GM12873 (cell line): ENCODE data around the gene LRMDA.

Experiments used
- TF ChIP-seq, protein P1 (sequence below): IDR thresholded peaks from 2 replicates; pipeline ENCODE4 v1.5.1; 2012; ENCODE audit warnings: low read depth, mild to moderate bottlenecking, moderate library complexity, low read length, control low read depth; ENCODE audit not compliant: insufficient read depth; ENCODE audit errors: missing control alignments

LRMDA gene

DNA sequence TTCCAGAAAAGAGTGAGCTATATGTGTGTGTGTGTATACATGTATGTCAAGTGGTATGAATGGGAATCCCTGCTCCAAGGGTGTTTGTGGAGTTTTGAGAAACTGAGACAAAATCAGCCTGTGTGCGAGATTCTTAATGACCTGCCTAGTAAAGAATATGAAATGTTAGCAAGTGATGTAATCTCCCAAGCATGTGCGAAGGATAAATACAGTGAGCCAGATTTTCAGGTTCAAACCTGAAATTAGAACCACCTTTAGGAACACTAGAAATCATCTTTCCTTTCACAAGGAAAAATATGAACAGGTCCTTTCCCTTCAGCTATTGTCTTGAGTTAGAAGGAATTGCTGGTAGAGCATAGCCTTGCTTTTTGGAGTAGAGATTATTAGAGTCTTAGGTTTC lies 457.6 kb downstream of the LRMDA start:
- TF ChIP-seq, protein P1, sequence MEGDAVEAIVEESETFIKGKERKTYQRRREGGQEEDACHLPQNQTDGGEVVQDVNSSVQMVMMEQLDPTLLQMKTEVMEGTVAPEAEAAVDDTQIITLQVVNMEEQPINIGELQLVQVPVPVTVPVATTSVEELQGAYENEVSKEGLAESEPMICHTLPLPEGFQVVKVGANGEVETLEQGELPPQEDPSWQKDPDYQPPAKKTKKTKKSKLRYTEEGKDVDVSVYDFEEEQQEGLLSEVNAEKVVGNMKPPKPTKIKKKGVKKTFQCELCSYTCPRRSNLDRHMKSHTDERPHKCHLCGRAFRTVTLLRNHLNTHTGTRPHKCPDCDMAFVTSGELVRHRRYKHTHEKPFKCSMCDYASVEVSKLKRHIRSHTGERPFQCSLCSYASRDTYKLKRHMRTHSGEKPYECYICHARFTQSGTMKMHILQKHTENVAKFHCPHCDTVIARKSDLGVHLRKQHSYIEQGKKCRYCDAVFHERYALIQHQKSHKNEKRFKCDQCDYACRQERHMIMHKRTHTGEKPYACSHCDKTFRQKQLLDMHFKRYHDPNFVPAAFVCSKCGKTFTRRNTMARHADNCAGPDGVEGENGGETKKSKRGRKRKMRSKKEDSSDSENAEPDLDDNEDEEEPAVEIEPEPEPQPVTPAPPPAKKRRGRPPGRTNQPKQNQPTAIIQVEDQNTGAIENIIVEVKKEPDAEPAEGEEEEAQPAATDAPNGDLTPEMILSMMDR: no peak

DNA sequence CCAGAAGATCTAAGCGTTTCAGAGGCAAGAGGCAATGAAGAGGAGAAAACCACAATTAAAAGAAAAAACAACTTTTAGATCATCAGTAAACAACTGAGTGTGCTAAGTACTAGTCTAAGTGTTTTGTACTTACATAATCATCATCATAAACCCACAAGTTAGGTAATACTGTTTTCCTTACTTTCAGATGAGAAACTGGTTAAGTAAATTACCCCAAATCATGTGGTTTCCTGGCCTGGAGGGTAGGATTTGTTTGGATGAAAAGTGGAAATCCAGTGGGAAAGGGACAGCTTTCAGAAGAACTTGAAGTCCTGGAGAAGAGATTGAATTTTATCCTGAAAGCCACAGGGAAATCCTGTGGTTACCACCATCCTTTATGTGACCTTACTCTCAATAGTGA lies 463.3 kb downstream of the LRMDA start:
- TF ChIP-seq, protein P1: no peak

DNA sequence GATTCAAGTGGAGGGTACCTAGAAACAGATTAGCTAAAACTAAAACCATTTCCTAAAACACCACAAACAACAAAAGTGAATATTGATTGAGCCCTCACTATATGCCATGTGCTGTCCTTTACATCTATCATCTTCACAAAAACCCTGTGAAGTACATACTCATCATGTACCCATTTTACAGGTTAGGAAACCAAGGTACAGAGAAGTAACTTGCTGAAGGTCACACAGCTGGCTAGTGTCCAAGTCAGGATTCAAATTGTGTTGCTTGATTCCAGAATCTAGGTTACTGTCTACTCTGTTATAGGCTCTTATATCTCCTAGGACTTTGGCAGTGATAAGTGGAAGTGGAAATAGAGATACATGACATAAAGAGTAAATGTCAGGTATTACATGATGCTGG lies 463.8 kb downstream of the LRMDA start:
- TF ChIP-seq, protein P1: no peak

DNA sequence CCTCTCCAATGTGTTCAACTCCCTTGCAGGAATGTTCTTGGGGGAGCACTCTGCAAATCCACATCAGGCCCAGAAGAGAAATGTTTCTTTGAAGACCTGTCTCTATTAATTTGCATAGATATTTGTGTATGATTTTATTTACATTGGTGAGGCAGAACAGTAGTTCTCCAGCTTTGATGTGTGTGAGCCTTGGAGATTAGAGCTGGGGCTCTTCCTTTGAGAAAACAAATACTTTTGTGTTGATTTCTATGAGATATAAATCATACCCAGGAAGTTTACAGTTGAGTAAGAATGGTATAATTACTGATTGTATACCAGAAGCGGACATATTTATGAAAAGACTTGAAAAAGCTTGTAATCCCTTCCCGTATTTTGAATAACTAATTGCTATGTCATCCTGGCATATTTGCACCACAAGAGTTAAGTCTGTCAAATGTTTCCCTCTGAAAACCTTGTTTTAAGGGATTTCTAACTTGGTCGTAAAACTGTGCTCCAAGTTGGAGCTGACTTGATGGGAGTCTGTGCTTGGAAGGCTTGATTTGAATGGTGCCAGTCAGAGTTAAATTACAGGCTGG lies 468.5 kb downstream of the LRMDA start:
- TF ChIP-seq, protein P1: no peak

DNA sequence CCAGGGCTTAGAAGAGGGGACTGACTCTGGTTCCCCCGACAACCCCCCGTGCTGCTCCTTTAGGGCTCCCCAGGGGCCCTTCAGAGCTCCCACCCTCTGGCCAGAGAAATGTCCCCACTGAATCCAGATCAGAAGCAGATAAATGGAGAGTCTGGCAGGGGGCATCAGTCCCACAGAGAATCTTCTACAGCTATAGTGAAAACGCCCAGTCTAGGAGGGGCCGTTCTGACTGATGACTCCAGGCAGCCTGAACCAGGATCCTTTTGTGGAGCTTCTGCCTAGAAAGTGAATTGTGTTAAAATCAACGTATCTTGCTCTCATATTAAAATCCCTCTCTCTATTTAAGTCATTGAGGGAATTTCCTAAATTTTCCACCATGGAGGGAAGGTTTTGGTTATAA lies 471.4 kb downstream of the LRMDA start:
- TF ChIP-seq, protein P1: no peak

DNA sequence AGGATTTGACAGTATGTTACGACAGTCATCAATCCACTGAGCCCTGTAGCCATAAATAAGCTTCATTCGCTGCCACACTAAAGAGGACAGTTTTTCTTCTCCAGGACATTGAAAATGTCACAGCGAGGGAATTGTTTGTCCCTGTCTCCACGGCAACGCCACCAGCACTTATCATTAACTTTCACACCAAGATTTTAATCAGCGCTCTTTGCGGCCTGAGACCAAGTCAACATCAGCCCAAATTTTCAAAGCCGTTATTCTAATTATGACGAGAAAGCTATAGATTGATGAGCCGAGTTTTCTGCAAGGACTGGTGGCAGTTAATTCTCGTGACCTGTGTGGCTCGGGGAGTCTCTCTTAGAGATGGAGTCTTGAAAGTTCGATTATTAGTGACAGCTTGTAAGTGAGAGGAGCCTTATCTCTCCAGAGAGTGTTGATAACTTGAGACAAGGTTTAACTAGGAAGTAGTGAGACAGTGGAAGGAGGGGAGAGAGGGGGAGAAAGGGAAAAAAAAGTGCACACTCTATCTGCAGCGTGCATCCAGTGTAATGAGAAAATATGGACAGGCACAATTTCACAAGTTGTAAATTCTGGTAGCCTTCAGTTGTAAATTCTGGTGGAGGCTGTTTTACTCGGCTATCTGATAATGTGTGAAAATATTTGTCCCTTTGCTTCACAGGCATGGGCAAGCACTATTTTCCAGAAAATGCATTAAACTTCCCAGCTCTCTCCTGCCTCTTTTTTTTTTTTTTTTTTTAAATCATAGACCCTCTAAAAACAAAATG lies 473.3 kb downstream of the LRMDA start:
- TF ChIP-seq, protein P1: no peak

DNA sequence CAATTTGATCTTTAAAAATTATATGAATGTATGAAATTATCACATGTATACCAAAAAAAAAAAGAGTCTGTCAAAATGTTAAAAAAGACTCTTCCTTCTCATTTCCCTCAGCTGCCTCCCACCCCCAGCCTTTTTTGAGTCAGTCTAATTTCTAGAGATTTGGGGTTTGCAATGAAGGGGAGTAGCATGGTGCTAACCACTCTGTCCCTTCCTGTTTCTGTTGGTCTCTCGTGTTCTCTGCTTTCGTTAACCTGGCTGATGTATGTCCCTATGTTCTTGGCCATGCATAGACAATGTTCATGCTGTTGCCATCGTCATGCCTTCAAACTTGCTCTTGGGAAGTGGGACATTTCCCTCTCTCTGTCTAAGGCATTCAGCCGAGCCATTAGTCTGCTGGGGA lies 474.1 kb downstream of the LRMDA start:
- TF ChIP-seq, protein P1: no peak
